HPDE6-E6E7 (cell line): ENCODE measurements around the gene EMC9.

Experiments used
- DNase-seq: peaks from one replicate; pipeline ENCODE4 v3.0.0; 2011; ENCODE audit warnings: missing footprints; ENCODE audit errors: extremely low spot score

The EMC9 gene

GRCh38 chr14:24089890-24090289 is 51.5 kb downstream of the EMC9 start:
- DNase-seq: no peak
